Stimulated activated CD4-positive, alpha-beta T cell treated with anti-CD3 and anti-CD28 coated beads, TNF-alpha, amount 100 ng/mL, for 4 hours (primary cell): ENCODE measurements around the gene EIF5AL1.
"Not testable (repeated sequence)": the region's sequence is repeated elsewhere in the genome, so short reads cannot be mapped to it uniquely, and the experiment has no call there.

Source experiments
- DNase-seq, 3 experiments: peaks; one replicate each; pipeline ENCODE4 v3.0.0-alpha.2; 2020; ENCODE audit warnings: low read depth in 3 of 3

The EIF5AL1 gene

DNA sequence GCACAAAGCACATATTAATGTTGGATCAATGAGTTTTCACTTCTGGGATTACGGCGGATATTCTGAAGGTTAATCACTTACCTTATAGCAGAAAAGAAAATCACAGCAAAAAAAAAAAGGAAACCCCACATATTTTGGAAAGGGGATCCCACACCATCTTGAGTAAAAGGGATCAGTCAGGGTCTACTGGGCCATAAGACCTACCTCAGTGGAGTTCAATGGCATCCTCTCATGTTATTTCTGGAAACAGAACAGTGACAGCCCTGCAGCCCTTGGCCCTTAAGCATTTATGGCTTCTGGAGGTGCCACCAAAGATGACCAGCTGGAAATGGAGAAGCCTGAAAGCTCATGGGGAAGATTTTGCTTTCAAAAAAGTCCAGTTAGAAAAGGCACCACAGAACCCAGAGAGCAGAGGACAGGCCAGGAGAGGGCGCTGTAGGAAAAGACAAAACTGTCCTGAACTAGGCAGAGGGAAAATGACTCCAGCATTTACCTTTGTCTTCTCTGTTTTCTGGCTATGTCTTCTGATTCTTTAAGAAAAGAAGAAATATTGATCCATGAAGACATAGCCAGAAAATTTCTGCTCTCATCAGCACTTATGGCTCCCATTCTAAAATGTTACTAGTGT lies 2.9 kb upstream of the EIF5AL1 start:
- not testable (repeated sequence) for DNase-seq

DNA sequence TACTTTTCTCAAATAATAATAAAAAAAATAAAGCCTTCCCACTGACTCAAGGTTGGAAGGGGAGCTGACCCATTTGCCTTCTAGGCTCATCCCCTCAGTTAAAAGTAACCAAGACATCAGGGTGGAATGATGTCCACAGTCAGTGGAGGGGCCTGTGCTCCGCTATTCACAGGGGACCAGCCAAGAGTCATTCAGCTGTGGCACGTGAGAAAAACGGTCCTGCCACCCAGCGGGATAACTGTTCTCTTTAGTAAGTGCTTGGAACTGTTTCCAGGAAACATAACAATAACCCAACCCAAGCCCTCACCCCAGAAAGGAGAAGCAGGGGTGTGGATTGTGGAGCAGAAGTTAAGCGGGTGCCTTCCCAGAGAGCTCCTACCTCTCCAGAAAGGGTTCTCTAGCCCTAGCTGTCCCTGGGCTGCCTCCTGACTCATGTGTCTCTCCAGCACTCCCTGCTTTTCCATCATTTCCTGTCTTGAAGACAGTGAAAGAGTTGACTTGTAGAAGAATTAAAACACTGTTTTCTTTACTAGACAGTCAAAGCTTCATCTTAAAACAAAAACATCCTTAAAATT lies 2.3 kb upstream of the EIF5AL1 start:
- DNase-seq: not testable (repeated sequence)

DNA sequence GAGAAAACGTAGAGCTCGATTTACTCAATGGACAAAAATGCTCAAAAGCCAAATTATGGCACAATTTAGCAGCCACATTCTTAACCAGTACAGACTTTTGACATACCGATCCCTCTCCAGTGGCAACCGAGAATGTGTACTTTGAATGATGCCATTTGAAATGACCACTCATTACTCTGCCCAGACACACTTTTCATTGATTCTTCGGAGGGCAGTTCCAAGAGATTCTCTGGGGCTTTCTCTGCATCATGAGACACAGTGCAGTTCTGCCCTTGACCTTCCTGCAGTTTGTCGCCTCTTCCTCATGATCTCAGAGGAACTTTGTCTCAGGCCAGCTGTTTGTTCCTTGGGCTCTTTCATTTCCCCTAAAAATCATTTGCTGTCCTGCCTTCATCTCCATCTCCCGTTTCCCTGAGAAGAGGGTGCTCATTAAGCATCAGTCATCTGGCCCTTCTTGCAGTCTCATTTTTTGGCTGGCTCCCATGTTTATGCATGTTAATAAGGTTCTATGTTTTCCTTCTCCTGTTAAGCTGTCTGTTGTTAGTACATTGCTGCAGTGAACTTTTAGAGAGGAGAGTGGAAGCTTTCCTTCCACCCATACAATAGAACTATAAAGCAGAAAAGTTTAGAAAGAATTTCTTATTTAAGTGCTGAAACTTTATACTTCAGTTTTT lies 4.3 kb downstream of the EIF5AL1 start:
- DNase-seq: not testable (repeated sequence)

DNA sequence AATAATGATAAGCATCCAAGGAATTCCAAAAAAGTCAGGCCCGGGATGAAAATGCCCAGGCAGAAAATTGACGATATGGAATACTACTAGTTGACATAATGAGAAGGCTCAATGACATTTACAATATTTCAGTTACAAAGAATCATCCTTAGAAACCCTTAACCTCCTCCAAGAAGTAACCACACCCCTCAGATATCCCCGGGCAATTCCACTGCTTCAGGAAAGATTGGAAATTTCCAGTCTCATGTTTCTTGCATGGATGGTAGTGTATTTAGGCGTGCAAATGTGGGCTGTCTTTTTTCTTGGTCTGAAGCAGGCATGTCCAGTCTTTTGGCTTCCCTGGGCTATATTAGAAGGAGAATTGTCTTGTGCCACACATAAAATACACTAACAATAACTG lies 5.2 kb downstream of the EIF5AL1 start:
- DNase-seq: not testable (repeated sequence)

DNA sequence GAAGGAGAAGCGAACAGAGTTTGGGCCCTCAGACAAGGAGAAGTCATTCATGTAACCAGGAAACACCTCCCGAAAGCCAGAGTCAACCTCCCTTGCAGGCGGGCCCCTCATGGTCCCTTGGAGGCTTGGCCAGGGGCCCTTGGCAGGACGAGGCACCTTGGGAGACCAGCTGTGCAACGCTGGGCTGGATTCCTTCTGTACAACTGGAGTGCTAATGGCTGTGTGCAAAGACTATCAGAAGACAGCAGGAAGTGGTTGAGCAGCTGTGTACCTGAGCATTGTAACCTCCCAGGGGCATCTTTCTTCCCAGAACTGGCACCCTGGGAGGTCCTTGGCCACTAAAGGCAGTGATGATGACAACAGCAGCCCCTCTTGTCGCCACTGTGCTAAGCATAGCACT lies 9.4 kb downstream of the EIF5AL1 start:
- not testable (repeated sequence) for DNase-seq

DNA sequence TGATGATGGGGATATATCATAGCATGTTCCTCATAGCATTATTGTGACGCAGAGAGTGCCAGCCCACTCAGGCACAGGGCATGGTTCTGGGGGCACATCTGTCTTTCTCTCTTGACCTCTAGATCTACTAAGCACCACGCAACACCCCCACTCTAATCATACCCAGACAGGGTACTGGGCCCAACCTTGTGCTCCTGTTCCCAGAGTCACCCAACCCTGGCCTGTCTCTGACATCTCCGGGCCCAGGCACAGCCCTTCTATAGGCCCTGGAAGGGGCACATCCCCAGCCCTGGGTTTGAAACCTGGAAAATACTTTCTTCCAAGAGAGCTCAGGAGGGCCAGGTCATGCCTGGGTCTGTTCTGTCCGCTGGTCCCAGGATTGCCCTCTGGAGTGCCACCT lies 10.1 kb downstream of the EIF5AL1 start:
- DNase-seq: not testable (repeated sequence)

DNA sequence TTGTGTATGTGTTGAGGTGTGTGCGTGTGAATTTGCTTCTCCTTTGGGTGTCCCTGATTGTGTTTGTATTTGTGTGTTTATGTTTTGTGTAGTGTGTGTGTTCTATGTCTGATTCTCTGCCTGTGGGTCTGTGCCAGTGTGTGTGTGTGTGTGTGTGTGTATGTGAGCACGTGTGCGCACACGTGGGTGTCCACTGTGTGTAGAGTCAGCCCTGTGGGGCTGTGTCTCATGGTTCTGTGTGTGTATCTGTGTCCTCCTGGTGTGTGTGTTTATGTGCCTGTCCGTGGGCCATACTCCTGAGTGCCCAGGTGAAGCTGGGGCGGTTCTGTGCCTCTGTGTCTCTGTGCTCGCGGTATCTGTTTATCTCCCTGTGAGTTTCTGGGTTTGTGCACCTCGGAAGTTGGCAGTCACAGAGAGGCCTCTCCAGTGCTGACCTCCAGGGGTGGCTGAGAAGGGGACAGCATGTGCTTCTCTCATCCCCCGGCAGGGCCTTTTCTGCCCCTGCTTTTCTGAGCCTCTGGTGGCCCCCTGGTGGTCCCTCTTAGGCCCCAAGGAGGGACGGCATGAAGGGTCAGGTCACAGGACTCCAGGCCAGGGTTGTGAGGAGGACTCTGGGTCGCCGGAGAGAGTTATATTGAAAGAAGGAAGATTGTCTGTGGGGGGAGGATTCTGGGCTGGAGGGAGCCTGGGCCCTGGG lies 11.0 kb downstream of the EIF5AL1 start:
- DNase-seq: not testable (repeated sequence)

DNA sequence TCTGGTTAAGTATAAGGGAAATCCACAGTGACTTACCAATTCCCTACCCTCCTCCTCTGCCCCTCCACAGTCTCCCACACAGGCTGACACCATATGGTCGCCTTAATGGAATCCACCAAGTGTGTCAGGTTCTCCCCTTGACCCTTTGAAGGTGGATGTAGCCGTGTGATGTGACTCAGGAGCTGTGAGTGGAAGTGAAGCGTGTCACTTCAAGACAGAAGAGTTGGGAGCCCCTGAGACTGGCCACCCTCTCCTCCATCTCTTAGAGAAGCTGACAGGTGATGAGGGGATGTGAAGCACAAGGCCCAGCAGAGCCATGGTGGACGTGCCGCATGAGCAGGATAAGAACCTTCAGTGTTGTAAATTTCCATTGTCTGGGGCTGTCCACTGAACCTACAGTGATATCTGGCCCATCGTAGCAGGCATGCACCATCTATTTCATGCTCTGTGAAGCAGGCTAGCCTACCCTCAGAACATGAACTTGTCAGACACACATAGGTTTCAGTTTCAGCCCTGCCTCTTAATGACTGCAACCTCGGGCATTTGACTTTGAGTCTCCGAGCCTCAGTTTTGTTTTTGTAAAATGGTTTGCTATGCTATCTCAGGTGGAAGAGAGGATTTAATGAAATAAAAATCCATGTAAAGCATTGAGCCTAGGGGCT lies 12.8 kb downstream of the EIF5AL1 start:
- DNase-seq: not testable (repeated sequence)

DNA sequence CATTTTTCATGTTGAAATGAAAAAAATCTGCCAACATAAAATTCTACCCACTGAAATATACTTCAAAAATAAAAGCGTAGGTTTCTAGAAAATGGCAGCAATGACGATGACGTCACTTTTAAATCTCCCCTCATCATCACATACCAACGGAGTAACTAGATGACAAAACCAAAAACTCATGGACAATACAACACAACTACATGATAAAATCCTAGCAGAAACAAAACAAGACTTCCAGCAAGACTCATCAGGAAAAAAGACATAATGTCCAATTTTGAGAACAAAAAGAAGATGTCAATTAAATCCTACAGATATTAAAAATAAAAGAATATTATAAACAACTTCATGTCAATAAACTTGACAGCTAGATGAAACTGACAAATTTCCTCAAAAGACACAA lies 15.9 kb downstream of the EIF5AL1 start:
- DNase-seq: not testable (repeated sequence)

DNA sequence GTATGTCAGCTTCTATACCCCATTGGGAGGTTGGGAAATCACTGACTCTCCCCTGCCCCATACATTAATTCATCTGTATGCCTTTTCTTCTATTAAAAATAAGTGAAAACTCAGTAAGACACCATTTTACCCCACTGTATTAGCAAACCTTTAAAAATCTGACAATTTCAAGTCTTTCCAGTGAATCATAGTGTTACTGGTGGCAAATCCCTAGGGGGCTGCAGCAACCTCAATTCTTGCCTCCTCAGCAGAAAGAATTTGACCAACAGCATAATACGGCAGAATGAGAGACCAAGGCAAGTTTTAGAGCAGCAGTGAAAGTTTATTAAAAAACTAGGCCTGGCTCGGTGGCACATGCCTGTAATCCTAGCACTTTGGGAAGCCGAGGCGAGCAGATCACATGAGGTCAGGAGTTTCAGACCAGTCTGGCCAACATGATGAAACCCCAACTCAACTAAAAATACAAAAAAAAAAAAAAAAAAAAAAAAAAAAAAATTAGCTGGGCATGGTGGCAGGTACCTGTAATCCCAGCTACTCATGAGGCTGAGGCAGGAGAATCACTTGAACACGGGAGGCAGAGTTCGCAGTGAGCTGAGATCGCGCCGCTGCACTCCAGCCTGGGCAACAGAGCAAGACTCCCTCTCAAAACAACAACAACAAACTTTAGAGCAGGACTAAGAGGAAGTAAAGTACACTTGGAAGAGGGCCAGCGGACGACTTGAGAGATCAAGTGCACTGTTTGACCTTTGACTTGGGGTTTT lies 21.0 kb downstream of the EIF5AL1 start:
- not testable (repeated sequence) for DNase-seq

DNA sequence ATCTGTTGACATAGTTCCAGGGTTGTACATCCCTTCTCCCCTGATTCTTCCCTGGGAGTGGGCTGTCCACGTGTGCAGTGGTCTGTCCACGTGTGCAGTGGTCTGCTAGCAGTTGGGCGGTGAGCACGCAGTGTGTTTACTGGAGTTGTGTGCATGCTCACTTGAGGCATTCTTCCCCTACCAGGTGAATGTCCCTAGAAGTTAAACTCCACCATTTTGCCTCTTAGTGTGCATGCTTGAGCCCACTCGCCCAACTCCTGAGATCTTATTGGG lies 21.5 kb downstream of the EIF5AL1 start:
- DNase-seq: not testable (repeated sequence)

DNA sequence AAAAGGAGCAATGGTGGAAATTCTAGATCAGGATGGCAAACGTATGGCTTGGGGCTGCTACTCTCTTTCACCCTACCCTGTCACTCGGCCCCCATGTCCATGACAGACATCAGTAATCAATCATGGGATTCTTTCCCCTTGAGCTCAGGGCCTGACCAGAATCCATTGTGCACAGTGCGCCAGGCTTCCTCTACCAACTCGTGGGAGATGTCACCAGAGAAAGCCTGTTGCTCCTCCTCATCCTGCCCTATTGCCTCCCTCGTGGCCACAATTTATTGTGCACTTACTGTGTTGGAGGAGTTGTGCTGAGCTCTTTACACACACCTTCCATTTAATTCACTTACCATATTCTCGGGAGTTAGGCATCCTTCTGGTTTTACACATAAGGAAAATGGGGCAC lies 26.0 kb downstream of the EIF5AL1 start:
- DNase-seq: not testable (repeated sequence)

DNA sequence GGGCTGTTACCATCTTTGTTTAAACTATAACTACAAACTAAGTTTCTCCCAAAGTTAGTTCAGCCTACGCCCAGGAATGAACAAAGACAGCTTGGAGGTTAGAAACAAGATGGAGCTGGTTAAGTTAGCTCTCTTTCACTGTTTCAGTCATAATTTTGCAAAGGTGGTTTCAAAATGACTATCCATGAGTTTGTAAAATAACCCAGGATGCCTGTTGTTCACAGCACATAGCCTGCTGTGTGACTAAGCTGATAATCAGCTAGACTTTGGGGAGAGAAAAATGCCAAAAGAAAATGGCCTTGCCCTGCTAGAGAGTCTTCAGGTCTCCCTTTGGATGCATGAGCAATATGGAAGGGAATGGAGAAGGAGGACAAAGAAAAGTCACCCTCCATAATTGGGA lies 28.6 kb downstream of the EIF5AL1 start:
- DNase-seq: not testable (repeated sequence)

DNA sequence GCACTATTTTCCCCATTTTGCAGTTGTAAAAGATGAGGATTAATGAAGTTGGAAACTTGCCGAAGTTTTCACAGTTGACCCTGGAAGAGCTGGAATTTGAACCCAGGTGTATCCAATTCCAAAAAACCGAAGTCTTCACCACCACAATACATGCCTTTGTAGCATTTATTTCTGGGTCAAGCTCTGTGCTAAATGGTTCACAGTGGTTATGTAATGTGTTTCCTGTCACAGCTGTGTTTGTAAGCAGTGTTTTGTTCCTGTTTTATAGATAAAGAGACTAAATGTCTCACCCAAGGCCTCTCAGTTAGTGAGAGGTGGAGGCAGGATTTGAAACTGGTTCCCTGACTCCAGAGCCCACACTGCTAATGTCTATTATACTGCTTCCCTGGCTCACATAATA lies 30.3 kb downstream of the EIF5AL1 start:
- DNase-seq: no peak

DNA sequence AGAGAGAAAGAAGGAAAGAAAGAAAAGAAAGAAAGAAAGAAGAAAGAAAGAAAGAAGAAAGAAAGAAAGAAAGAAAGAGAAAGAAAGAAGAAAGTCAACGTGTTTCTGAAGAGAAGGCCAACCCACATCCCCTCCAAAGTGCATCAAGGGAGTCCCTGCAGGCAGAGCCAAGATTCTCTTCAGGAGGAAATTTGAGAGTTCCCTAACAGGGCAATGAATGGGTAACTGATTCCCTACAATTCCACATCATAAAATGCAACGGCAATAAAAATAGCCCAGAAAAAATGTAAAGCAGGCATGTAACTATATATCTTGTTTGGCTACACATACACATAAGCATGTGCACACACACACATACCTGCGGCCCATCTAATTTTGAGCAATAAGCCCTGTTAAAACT lies 32.1 kb downstream of the EIF5AL1 start:
- DNase-seq: not testable (repeated sequence)

DNA sequence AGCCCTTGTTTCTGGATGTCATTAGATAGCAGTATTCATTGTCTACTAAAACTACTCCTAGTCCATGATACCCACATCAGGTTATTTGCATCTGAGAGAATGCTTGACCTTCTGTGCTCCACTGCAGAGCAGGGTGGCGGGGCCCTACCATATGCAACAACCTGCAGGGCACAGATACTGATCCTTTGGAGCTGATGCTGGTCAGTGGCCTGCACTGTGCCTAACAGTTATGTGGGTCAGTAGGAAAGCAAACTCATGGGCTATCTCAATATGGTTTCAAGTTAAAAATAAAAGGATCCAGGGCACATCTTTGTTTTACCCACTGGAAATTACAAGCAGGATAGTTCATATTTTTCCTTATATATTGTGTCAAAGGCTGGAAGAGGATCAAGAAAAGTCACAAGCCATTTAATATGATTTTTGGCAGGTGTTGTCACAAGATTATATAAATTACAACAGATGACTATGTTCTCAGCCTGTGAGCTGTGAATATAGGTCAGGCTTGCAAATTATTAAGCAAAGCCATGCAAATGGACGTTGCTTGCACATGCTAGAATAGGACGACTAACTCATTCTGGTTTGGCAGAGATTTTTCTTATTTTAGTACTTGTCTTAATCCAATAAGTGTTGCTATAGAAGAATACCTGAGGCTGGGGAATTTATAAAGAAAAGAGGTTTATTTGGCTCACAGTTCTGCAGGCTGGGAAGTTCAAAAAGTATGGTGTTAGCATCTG lies 32.8 kb downstream of the EIF5AL1 start:
- DNase-seq: not testable (repeated sequence)

DNA sequence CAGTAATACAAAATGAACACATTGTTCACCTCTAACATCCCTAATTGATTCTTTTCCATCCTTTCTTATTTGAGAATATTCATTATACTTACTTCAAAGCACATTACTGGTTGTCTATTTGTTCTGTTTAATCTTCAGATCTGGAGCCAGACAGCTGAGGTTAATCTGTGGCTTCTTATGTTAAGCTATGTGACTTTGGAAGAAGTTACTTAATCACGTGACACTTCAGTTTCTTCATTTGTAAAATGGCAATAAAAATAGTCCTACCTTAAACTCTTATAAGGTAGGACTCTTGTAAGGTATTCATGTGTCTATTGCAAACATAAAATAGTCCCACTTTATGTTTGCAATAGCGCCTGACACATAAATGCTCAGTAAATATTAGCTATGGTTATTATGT lies 34.8 kb downstream of the EIF5AL1 start:
- DNase-seq: not testable (repeated sequence)

DNA sequence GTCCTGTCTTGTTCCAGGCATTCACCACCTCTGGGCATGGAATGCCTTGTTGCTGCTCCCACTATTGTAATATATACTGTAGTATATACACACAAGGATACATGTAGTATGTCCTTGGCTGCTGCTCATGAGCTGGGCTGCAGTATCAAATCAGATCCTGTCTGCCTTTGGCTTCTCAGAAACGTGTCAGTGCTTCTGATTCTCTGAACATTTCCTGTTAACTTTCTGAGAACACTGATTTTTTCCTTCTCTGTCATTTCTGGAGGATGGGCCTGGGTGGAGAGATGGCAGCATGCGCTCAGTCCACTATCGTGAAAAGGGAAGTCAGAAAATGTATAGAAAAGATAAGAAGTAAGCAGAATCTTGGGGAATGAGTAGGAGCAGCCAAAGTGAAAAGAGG lies 35.6 kb downstream of the EIF5AL1 start:
- no peak for DNase-seq

DNA sequence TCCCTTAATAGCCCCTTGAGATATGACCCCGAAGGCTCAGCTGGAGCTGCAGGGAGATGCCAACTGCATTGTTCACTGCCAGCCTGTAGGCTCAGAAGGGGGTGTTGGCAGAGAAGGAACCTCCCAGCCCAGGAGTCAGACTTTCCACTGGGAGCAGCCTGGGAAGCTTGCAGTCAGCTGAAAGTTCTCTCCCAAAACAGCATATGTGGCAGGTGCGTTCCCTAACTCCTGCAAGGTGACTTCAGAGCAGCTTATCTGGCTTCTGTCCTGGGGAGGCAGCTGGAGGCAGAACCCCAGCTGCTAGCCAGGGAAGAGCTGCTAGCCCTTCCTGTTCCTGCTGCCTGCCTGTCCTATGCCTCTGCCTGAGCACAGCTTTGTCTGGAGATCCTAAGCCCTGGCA lies 39.8 kb downstream of the EIF5AL1 start:
- no peak for DNase-seq

DNA sequence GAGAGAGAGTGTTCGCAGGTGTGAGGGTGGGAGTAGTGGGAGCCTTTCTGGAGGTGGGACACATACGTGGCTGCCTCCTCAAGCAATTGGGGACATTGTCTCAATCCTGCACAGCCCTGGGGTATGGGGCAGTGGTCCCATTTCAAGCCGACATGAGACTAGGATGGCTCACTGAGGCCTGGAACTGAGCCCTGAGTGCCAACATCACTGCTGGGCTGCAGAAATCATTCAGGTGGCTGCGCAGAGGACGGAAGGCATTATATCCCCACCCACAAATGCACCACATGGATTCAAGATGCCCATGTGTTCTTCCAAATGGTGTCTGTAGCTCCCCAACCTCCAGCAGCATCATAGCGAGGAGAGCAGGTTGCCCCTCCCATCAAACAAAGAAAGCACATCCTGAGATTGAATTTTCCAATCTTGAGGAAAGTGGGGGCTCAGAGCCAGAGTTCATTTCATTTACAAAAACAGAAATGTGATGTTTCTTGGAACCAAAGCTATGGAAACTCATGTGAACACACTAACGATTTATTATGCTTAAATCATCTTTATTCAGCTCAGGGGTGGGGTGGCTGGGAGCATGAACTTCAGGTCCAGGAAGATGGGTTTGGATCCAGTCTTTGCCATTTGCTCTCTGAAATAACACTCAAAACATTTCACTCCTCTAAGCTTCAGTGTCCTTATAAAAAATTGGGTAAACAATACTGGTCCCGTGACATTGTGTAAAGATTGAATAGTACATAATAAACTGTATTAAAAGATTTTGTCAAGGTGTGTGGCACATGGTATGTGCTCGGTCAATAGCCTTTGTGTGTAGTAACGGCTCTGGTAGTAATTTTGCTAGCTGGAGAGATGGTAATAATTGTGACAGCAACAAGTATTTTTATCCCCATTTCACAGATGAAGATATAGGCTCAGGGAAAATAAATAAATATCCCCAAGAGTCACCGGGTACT lies 43.3 kb downstream of the EIF5AL1 start:
- no peak for DNase-seq
